ENCODE results near the gene CNNM4.
A peak's percentile ranks its signal among the peaks of the same experiment; 100 is the strongest.

CNNM4 gene

GRCh38 chr2:96760036-96760985 lies at the start of gene CNNM4:
Gene CNNM4 (plus strand): TSS chr2:96760902. CDS start chr2:96761000, 98 bp downstream.
- DNase-seq (ENCODE audit: low spot score): peak; percentile 93

GRCh38 chr2:96710985-96711384 lies 49.7 kb upstream of the CNNM4 start:
- no peak for DNase-seq (ENCODE audit: low spot score)

GRCh38 chr2:96715658-96716057 lies 45.0 kb upstream of the CNNM4 start:
- no peak for DNase-seq (ENCODE audit: low spot score)

GRCh38 chr2:96716388-96716787 lies 44.3 kb upstream of the CNNM4 start:
- DNase-seq (ENCODE audit: low spot score): no peak

DNA sequence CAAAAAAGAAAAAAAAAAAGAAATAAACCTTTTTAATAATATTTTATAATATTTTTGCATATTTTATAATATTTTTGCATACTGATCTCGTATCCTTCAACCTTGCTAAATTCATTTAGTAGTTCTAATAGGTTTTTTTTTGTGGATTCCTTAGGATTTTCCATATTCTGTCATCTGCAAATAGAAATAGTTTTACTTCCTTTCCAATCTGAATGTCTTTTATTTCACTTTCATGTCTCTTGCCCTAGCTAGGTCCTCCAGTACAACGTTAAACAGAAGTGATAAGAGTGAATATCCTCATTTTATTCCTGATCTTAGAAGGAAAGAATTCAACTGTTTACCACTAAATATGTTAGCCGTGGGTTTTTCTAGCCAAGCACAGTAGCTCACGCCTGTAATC lies 34.6 kb upstream of the CNNM4 start:
- no peak for DNase-seq (ENCODE audit: low spot score)

DNA sequence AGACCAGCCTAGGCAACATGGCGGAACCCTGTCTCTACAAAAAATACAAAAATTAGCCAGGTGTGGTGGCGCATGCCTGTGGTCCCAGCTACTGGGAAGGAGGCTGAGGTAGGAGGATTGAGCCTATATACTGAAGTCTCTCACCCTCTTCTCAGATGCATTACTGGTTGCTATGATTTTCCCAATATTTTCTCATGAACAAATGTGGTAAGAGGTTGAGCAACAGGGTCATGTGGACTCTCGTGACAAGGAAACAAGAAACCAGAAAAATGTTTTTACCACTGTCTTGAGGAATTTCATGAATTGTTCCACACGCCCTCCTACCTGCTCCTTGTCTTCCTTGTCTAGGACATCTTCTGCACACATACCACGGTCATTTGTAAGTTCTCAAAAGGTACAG lies 33.3 kb upstream of the CNNM4 start:
- no peak for DNase-seq (ENCODE audit: low spot score)

DNA sequence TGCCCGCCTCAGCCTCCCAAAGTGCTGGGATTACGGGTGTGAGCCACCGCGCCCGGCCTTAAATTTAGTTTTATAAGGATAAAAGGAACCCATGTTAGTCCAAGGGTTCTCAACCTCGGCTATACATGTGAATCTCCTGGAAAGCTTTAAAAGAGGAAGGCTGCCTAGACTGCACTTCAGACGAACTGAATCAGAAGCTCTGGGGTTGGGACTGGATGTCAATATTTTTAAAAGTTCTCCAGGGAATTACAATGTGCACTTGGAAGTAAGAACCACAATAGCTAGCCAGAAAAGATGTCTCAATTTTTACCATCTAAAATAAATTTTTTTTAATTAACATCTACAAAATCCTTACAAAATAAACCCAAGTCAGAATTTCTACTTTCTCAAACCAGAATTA lies 31.0 kb upstream of the CNNM4 start:
- no peak for DNase-seq (ENCODE audit: low spot score)

GRCh38 chr2:96730212-96730611 lies 30.5 kb upstream of the CNNM4 start:
- DNase-seq (ENCODE audit: low spot score): no peak

- no peak for DNase-seq (ENCODE audit: low spot score)
Measured at GRCh38 chr2:96733931-96734330, 26.8 kb upstream of the CNNM4 start.

- DNase-seq (ENCODE audit: low spot score): peak; percentile 26
Measured at GRCh38 chr2:96734880-96735583, 25.7 kb upstream of the CNNM4 start.

DNA sequence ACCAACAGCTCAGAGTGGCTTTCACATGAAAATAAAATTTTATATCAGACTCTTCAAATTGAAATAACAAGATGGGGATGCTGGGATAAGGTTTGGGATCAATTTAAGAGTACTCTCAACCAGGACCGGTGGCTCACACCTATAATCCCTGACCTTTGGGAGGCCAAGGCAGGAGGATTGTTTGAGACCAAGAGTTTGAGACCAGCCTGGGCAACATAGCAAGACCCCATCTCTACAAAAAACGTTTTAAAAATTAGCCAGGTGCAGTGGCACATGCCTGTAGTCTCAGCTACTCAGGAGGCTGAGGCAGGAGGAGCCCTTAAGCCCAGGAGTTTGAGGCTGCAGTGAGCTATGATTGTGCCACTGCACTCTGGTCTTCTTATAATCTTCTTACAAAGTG lies 23.5 kb upstream of the CNNM4 start:
- no peak for DNase-seq (ENCODE audit: low spot score)

GRCh38 chr2:96737831-96738230 lies 22.9 kb upstream of the CNNM4 start:
- DNase-seq (ENCODE audit: low spot score): no peak

GRCh38 chr2:96739076-96739632 lies 21.5 kb upstream of the CNNM4 start:
- DNase-seq (ENCODE audit: low spot score): peak; percentile 19

- peak; percentile 98 for DNase-seq (ENCODE audit: low spot score)
Measured at GRCh38 chr2:96739633-96740428, 20.9 kb upstream of the CNNM4 start, which contains the start of gene LMAN2L. Gene LMAN2L (minus strand): TSS chr2:96740064. CDS start chr2:96740040, 24 bp downstream.

GRCh38 chr2:96747061-96747617 lies 13.6 kb upstream of the CNNM4 start:
- no peak for DNase-seq (ENCODE audit: low spot score)

DNA sequence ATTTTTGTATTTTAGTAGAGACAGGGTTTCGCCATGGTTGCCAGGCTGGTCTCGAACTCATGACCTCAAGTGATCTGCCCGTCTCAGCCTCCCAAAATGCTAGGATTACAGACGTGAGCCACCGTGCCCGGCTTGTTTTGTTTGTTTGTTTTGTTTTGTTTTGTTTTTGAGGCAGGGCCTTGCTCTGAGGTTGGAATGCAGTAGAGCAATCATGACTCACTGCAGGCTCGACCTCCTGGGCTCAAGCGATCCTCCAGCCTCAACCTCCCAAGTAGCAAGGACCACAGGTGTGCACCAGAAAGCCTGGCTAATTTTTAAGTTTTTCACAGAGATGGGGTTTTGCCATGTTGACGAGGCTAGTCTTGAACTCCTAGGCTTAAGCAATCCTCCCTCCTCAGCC lies 8.9 kb upstream of the CNNM4 start:
- DNase-seq (ENCODE audit: low spot score): no peak

- DNase-seq (ENCODE audit: low spot score): no peak
Measured at GRCh38 chr2:96753661-96754282, 6.9 kb upstream of the CNNM4 start.

- no peak for DNase-seq (ENCODE audit: low spot score)
Measured at GRCh38 chr2:96754317-96754716, 6.4 kb upstream of the CNNM4 start.

DNA sequence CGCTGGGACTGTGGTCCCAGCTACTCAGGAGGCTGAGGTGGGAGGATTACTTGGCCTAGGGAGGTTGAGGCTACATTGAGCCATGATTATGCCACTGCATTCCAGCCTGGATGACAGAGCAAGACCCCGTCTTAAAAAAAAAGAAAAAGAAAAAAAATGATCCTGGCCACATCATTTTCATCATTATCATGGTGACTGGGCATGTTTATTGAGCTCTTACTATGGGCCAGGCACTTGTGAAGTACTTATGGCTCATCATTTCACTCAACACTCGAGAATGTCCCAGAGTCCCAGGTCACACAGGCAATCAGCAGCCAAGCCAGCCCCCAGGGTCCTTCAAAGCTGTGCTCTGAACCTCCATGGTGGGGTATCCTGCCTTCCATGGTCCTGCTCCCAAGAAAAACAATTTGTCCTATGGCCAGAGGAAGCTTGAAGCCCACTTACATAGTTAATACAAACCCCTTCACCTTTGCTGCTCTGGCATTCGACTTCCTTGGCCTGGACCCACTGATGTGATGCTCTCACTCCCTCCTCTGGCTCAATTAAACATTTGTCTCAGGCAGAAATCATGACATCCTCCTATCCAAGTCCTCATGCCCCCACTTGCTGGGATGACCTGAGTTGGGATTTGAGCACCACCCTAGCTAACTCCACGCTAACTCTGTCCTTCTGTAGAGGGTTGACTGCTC lies 3.8 kb upstream of the CNNM4 start:
- DNase-seq (ENCODE audit: low spot score): no peak

DNA sequence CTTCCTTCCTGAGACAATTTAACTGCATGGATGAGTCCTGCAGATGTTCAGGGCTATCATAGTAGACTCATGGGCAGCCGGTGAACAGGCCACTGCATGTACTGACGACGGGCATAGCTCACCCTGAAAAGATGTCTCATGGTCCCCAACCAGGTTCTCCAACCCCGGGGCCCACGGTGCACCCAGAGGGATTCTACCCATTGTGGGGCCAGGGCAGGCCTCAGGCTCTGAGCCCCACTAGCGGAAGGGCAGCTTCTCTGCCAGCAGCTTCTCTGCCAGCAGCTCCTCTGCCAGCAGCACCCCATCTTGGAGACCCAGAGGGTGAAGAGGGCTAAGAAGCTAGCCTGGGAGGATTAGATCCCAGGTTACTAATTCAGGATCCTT lies 3.2 kb upstream of the CNNM4 start:
- DNase-seq (ENCODE audit: low spot score): no peak

DNA sequence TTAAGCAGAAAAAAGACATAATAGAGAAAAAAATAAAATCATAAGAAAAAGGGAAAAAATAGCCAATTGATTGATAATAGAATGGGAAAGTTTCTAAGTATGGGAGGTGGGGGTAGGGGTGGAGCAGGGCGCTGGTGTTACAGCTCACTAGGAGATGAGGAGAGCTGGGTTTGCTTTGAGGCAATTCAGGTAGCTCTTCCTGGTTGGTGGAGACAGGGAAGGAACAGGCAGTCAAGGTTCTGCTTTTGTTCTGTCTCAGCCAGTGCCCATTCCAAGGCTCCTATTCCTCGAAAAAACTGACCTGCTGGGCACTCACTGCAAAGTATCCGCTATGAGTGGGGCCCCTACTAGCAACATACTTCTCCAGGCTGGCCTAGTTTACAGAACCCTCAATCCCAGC lies 1.7 kb upstream of the CNNM4 start:
- no peak for DNase-seq (ENCODE audit: low spot score)
